Mammary epithelial cell (primary cell): ENCODE measurements around the gene SMAD6.

Source experiments
- EZH2 ChIP-seq: IDR thresholded peaks from 2 replicates; pipeline ENCODE4 v1.6.1; 2012; ENCODE audit warnings: low read length, inconsistent platforms, borderline replicate concordance
- TF ChIP-seq, protein P1 (sequence below), 2 donors: IDR thresholded peaks in 1 of 2; conservative IDR thresholded peaks in 1 of 2; 2 replicates each; pipeline ENCODE4 v1.5.1; 2011 to 2012; ENCODE audit warnings: inconsistent platforms in 2 of 2, low read length in 2 of 2, mild to moderate bottlenecking in 2 of 2, control low read depth in 1 of 2, low read depth in 1 of 2; ENCODE audit not compliant: insufficient read depth in 1 of 2; ENCODE audit errors: extremely low read depth in 1 of 2

GRCh38 chr15:66711862-66712261, 9.8 kb downstream of the SMAD6 start:
- no peak for TF ChIP-seq EZH2
- TF ChIP-seq, protein P1, sequence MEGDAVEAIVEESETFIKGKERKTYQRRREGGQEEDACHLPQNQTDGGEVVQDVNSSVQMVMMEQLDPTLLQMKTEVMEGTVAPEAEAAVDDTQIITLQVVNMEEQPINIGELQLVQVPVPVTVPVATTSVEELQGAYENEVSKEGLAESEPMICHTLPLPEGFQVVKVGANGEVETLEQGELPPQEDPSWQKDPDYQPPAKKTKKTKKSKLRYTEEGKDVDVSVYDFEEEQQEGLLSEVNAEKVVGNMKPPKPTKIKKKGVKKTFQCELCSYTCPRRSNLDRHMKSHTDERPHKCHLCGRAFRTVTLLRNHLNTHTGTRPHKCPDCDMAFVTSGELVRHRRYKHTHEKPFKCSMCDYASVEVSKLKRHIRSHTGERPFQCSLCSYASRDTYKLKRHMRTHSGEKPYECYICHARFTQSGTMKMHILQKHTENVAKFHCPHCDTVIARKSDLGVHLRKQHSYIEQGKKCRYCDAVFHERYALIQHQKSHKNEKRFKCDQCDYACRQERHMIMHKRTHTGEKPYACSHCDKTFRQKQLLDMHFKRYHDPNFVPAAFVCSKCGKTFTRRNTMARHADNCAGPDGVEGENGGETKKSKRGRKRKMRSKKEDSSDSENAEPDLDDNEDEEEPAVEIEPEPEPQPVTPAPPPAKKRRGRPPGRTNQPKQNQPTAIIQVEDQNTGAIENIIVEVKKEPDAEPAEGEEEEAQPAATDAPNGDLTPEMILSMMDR (conservative IDR thresholded peaks at IDR 0.05 in 1 of 2, IDR thresholded peaks at IDR 0.05 in 1 of 2; ENCODE audit: extremely low read depth in 1 of 2, insufficient read depth in 1 of 2, low read depth in 1 of 2, low read length in 2 of 2) = no peak
